Colonic mucosa (tissue), 4 donors: ENCODE results near the gene RER1. TPM values are rescaled to one million over a fixed set of nuclear protein-coding genes. Genes with fewer than 3 reads are reported as not detected.

Experiments used
- DNase-seq: peaks from one replicate; pipeline ENCODE4 v3.0.0-alpha.2; 2020
- H3K27ac ChIP-seq: fragments of 200-600 bp; one replicate; pipeline ENCODE4 v1.8.0; 2021
- H3K27me3 ChIP-seq: fragments of 200-600 bp; one replicate; pipeline ENCODE4 v1.8.0; 2021
- H3K36me3 ChIP-seq: fragments of 200-600 bp; one replicate; pipeline ENCODE4 v1.8.0; 2021
- H3K4me1 ChIP-seq: fragments of 200-600 bp; one replicate; pipeline ENCODE4 v1.8.0; 2021; ENCODE audit warnings: mild to moderate bottlenecking
- H3K4me3 ChIP-seq: fragments of 200-600 bp; one replicate; pipeline ENCODE4 v1.8.0; 2021
- H3K9ac ChIP-seq, 2 donors: one replicate each; pipeline ENCODE4 v1.7.0; 2013; ENCODE audit warnings: control low read depth in 2 of 2, low read depth in 2 of 2, low read length in 2 of 2
- H3K9me3 ChIP-seq: fragments of 200-600 bp; one replicate; pipeline ENCODE4 v1.8.0; 2021
- CTCF ChIP-seq: fragments of 200-600 bp; IDR thresholded peaks from one replicate; pipeline ENCODE4 v1.8.0; 2022; ENCODE audit warnings: antibody characterized with exemption, mild to moderate bottlenecking
- intact Hi-C: fragments of 100-400 bp; cut with DNase I; formaldehyde crosslinking; loops from one replicate; pipeline ENCODE4 v1.14.1; 2022
- total RNA-seq, 2 donors: library from RNA; stranded (reverse); fragmentation: NEBNext Ultra II Directional in 1 of 2; extraction: Animal tissue kit (Norgen Biotek cat#: 25700) in 1 of 2; gene quantifications; one replicate each; pipeline ENCODE4 v1.2.1, GENCODE V29; 2021
- donor health status: healthy.
- donor health status: DM: no; HTN: no; CAD: no.
- donor health status: DM: no; HTN: no; CAD: no.

The RER1 gene
- total RNA-seq, 2 donors from 2014 or later = 190 to 216 TPM

DNA sequence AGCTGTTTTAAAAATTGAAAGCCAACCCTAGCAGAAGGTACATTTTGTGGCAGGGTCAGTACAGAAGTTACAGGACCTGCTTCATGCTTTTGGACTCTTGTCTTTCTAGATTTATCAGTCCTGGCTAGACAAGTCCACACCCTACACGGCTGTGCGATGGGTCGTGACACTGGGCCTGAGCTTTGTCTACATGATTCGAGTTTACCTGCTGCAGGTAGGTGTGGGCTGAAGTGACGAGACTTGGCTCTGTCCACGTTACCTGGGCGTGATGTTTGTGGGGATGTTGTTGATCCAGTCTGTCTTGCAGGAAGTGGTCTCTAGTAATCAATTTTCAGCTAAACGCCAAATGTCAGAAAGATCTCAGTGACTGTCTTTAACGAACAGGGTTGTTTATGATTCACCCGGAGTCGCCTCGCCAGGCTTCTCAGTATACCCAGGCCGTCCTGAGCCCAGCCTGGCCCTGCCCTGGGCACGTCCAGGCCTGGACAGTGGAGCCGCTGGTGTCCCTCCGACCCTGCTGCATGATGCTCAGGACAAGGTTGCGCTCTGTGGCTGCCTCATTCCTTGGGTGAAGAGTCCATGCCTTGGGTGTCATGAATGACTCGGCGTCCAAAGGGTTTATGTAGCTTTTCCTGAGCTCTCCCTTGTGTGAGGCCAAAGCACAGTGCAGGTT, 5.5 kb downstream of the RER1 start:
- no peak for TF ChIP-seq CTCF
- no peak overlapping the region for H3K27ac ChIP-seq
- H3K4me3 ChIP-seq = no peak overlapping the region
- intact Hi-C loops = no loop called here
- no peaks in the 10 kb centered on the region for H3K27me3 ChIP-seq
- no peaks in the 10 kb centered on the region for H3K9me3 ChIP-seq
- peaks cover 26% of the 10 kb centered on the region for H3K36me3 ChIP-seq
- DNase-seq = no peak
- peaks cover 16% of the 10 kb centered on the region for H3K4me1 ChIP-seq
- H3K9ac ChIP-seq = no peak overlapping the region

DNA sequence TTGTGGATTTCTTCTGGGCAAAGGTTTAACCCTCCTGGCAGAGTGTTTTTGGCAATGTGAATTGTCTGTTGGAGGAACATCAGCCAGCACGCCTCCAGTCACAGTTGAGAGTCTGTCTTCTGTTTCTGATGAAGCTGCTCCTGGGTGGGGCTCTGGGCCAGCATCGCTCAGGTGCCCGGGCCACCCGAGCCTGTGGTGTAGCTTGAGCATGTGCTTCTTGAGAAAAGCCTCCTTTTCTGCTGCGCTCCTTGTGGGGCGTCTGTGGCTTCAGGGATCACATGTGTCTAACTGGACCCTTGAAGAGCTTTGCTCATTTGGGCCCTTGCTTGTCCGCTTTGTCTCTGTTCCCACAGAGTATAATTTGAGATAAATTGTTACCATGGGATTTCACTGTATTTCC, 7.2 kb downstream of the RER1 start:
- no peak overlapping the region for H3K4me3 ChIP-seq
- intact Hi-C loops = no loop called here
- no peak overlapping the region for H3K27ac ChIP-seq
- no peak overlapping the region for H3K9ac ChIP-seq
- no peaks in the 10 kb centered on the region for H3K9me3 ChIP-seq
- peaks cover 38% of the 10 kb centered on the region for H3K36me3 ChIP-seq
- TF ChIP-seq CTCF = no peak
- no peaks in the 10 kb centered on the region for H3K27me3 ChIP-seq
- no peak for DNase-seq
- H3K4me1 ChIP-seq = peaks cover 5% of the 10 kb centered on the region

GRCh38 chr1:2399890-2400575, 8.4 kb downstream of the RER1 start:
- DNase-seq = no peak
- no peak for TF ChIP-seq CTCF
- no peak overlapping the region for H3K27ac ChIP-seq
- H3K4me1 ChIP-seq = no peaks in the 10 kb centered on the region
- H3K9me3 ChIP-seq = no peaks in the 10 kb centered on the region
- H3K27me3 ChIP-seq = no peaks in the 10 kb centered on the region
- H3K4me3 ChIP-seq = no peak overlapping the region
- H3K9ac ChIP-seq = no peak overlapping the region
- intact Hi-C loops = no loop called here
- peaks cover 44% of the 10 kb centered on the region for H3K36me3 ChIP-seq

- no peak for TF ChIP-seq CTCF
- no peaks in the 10 kb centered on the region for H3K4me1 ChIP-seq
- DNase-seq = no peak
- no peak overlapping the region for H3K27ac ChIP-seq
- no peak overlapping the region for H3K9ac ChIP-seq
- peaks cover 44% of the 10 kb centered on the region for H3K36me3 ChIP-seq
- no peak overlapping the region for H3K4me3 ChIP-seq
- no peaks in the 10 kb centered on the region for H3K9me3 ChIP-seq
- H3K27me3 ChIP-seq = no peaks in the 10 kb centered on the region
- intact Hi-C loops = no loop called here
Observed at GRCh38 chr1:2400576-2400909, 8.9 kb downstream of the RER1 start.

- H3K9me3 ChIP-seq = no peaks in the 10 kb centered on the region
- no peaks in the 10 kb centered on the region for H3K27me3 ChIP-seq
- no peak overlapping the region for H3K27ac ChIP-seq
- intact Hi-C loops = no loop called here
- H3K4me1 ChIP-seq = no peaks in the 10 kb centered on the region
- H3K9ac ChIP-seq = no peak overlapping the region
- peaks cover 44% of the 10 kb centered on the region for H3K36me3 ChIP-seq
- no peak overlapping the region for H3K4me3 ChIP-seq
- TF ChIP-seq CTCF = no peak
- DNase-seq = no peak
Observed at GRCh38 chr1:2400950-2401649, 9.5 kb downstream of the RER1 start.
